HUDEP-2 (cell line): ENCODE data around the gene THAP8.

Source experiments
- DNase-seq, 76 experiments: peaks; one replicate each; lab custom pipeline; 2025; ENCODE audit not compliant: unreplicated experiment in 76 of 76; lab: John Stamatoyannopoulos, UW

Gene THAP8

GRCh38 chr19:36003284-36003683, 50.8 kb downstream of the THAP8 start:
- no peak for DNase-seq

DNA sequence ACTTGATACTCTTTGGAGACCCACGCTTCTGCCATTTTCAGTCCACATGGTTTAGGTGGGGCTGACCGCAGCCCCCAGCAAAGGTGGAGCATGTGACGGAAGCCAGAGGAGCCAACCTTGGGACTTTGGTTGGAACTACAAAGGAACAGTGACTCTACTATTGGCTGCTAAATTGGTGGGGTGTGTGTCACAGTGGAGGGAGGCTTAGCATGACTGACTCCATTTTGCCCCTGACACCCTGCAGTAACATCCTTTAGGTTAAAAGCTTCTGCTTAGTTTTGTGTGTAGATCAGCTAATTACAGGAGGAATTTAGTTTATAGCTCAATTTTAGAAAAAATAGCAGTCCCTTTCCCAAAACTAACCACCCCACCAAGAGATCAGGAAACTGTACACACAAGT, 52.5 kb downstream of the THAP8 start:
- DNase-seq, result no peak

DNA sequence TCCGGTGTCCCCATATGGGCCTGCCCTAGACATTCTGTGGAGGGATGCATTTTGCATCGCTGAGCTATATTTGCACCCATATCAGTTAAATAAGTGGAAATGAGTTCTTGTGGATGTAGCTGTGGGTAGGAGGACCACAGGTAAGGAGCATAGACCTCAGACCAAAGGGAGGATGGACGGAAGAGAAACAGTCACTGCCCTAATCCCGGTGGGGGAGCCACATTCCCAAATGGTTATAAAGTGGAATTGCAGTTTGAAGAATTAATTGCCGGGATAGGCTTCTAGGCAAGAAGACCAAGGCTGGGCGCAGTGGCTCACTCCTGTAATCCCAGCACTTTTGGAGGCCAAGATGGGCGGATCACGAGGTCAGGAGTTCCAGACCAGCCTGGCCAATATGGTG, 57.3 kb downstream of the THAP8 start:
- no peak for DNase-seq

- DNase-seq, result peak; percentile 32 to 99 (median 97)
Observed at GRCh38 chr19:35995048-35995993, 58.8 kb downstream of the THAP8 start, which contains the start of gene SDHAF1. SDHAF1 (plus strand) TSS chr19:35995188; CDS start chr19:35995275, 87 bp downstream.

DNA sequence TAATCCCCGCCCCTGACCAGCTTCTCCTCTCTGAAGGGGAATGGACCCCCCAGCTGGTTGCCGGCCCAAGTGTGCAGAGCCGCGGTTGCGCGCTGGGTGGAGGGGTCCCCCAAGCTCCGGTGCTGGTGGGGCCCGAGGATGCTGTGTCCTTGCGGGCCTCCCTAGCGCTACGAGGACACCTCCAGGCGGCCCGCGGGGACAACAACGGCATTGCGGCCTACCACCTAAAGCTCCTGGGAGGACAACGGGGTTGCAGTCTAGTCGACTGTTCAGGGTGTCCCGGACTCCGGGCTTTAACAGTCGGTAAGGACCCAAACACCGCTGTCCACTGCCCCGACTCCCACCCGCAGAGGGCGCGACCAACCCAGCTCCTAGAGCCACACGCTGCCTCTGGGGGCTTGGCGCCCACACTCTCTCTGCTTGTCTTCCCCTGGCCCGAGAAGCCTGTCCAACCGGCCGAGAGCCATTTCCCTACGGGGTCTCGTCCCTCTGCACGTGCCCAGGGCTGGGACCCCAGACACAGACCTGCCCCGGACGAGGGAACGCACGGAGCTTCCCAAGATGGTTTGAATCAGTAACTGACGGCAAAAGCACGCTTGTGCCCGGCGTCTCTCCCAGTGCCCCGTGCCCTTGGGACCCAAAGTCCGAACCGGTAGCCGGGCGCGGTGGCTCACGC, 60.0 kb downstream of the THAP8 start:
- peak in 27 of 76 experiments; percentile 4 to 59 (median 28) for DNase-seq

- no peak for DNase-seq
Observed at GRCh38 chr19:35992907-35993765, 60.9 kb downstream of the THAP8 start.

- no peak for DNase-seq
Observed at GRCh38 chr19:35991731-35992450, 62.2 kb downstream of the THAP8 start.

GRCh38 chr19:35990771-35991730, 63.0 kb downstream of the THAP8 start:
- no peak for DNase-seq

DNA sequence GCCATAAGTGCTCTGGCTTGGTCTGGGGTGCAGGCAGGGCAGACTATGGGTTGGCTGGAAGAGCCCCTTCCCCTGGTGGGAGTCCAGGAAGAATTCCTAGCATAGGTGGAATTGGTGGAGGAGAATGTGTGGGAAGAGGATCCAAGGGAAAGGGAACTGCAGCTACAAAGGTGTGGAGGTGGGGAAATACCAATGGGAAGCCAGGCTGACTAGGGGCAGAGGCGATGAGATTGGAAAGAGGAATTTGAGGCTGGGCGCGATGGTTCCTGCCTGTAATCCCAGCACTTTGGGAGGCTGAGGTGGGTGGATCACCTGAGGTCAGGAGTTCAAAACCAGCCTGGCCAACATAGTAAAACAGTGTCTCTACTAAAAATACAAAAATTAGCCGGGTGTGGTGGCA, 63.9 kb downstream of the THAP8 start:
- no peak for DNase-seq

DNA sequence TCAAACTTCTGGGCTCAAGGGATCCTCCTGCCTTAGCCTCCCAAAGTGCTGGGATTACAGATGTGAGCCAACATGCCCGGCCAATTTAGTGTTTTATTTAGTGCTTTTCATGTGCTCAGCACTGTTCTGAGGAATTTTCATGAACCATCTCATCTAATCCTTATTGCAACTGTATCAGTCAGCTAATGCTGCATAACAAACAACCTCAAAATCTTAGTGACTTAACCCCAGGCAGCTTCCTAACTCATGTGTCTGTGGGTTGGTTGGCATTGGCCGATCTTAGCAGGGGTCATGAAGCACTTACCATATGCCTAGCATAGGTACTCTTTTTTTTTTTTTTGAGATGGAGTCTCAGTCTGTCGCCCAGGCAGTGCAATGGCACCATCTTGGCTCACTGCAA, 65.3 kb downstream of the THAP8 start:
- DNase-seq, result no peak

- no peak for DNase-seq
Observed at GRCh38 chr19:35987571-35987896, 66.6 kb downstream of the THAP8 start.

DNA sequence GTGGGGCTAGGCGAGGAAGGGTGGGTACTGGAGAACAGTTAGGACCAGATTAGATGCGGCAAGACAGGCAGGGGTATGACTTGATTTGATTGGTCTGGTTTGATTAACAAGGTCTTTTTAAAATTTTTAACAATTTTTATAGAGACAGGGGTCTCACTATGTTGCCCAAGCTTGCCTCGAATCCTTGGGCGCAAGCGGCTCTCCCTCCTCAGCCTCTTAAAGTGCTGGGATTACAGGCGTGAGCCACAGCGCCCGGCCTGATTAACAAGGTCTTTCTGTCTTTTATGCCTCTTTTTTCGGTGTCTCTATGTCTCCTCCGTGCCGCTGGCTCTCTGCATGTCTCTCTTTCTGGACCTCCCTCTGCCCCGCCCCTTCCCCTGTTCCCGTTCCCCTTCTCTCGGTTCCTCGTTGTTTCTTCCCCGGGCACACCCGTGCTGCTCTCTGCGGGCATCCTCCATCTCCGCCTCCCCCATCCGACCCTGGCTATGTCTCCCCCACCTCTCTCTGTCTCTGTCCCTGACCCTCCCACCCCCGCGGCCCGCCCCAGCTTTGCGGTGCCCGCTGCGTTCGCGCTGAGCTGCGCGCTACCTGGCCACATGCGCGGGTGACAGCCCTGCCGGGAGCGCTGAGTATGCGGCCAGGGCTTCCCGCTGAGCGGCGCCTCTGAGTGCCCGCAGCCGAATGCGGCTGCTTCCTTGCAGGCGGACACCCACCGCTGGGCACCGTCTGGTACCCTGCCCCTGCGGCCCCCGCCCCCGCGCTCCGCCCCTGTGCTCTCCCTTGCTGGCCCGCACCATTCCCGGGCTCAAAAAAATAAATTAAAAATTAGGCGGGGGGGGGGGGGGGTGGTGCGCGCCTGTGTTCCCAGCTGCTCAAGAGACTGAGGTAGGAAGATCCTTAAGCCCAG, 67.2 kb downstream of the THAP8 start:
- peak in 1 of 76 experiments; percentile 11 for DNase-seq

GRCh38 chr19:35986111-35986510, 68.0 kb downstream of the THAP8 start:
- no peak for DNase-seq
